Stimulated activated naive B cell treated with anti-CD40 and anti-IgM and Interleukin-4, amounts not matched to agents 10 μg/mL and 1 μg/mL and 100 μg/mL, for 72 hours (primary cell): ENCODE measurements around the gene RER1.

Experiments used
- ATAC-seq, 2 donors: fragments of 150-1000 bp; cut with Tn5 transposase; replicated peaks; 2 replicates each; pipeline ENCODE4 v1.10.0; 2021; ENCODE audit warnings: moderate library complexity in 1 of 2
- DNase-seq: peaks from one replicate; pipeline ENCODE4 v3.0.0; 2021
- H3K27ac Mint-ChIP-seq: one replicate; pipeline ENCODE4 v1.8.0; 2022; ENCODE audit warnings: mild to moderate bottlenecking, mixed read lengths
- H3K27me3 Mint-ChIP-seq, 2 donors: one replicate each; pipeline ENCODE4 v1.8.0; 2022; ENCODE audit warnings: mixed read lengths in 2 of 2
- H3K36me3 Mint-ChIP-seq, 2 donors: one replicate each; pipeline ENCODE4 v1.8.0; 2022; ENCODE audit warnings: mixed read lengths in 2 of 2, mild to moderate bottlenecking in 1 of 2
- H3K4me1 Mint-ChIP-seq, 2 donors: one replicate each; pipeline ENCODE4 v1.8.0; 2022; ENCODE audit warnings: mixed read lengths in 2 of 2, mild to moderate bottlenecking in 1 of 2
- H3K4me3 Mint-ChIP-seq, 2 donors: one replicate each; pipeline ENCODE4 v1.8.0; 2022; ENCODE audit warnings: mild to moderate bottlenecking in 2 of 2, mixed read lengths in 2 of 2, moderate library complexity in 1 of 2
- H3K9me3 Mint-ChIP-seq, 2 donors: one replicate each; pipeline ENCODE4 v1.8.0; 2022; ENCODE audit warnings: mixed read lengths in 2 of 2, mild to moderate bottlenecking in 1 of 2

The RER1 gene

DNA sequence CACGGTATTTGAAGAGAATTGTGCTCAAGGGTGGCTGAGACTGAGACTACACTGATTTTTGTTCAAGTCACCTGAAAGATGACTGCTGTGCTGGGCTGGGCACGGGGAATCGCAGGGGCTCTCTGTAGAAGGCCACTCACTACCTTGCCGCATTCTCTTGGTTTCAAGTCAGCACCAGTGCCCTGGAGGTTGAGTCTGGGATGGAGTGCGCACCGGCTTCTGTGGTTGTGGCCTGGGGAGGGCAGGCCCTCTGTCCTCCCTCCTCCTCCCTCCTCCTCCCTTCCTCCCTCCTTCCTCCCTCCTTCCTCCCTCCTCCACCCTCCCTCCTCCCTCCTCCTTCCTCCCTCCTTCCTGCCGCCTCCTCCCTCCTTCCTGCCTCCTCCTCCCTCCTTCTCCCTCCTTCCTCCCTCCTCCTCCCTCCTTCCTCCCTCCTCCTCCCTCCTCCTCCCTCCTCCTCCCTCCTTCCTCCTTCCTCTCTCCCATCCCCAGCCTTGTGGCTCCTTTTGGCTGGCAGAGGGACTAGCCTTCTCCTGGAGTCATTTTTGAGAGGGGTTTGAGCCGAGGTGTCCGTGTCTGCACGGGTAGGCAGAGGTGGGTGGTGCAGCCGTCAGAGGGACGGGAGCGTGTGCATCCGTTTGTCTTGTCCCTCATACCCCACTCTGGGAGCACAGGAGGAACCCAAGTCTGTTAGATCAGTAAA is 9.5 kb downstream of the RER1 start:
- H3K9me3 Mint-ChIP-seq = no peaks in the 10 kb centered on the region
- no peaks in the 10 kb centered on the region for H3K27me3 Mint-ChIP-seq
- H3K4me1 Mint-ChIP-seq = peaks cover 8 to 10% of the 10 kb centered on the region in 2 donors
- DNase-seq (no peak), ATAC-seq (peak in 1 of 2 donors; percentile 29)
- H3K4me3 Mint-ChIP-seq = no peak overlapping the region
- H3K36me3 Mint-ChIP-seq = peaks cover 42 to 47% of the 10 kb centered on the region in 2 donors
- H3K27ac Mint-ChIP-seq = peak overlapping the region; percentile 54

- H3K4me3 Mint-ChIP-seq = no peak overlapping the region
- H3K27ac Mint-ChIP-seq = no peak overlapping the region
- H3K9me3 Mint-ChIP-seq = no peaks in the 10 kb centered on the region
- ATAC-seq (no peak), DNase-seq (no peak)
- H3K27me3 Mint-ChIP-seq = no peaks in the 10 kb centered on the region
- H3K36me3 Mint-ChIP-seq = peaks cover 39 to 44% of the 10 kb centered on the region in 2 donors
- peaks cover 2 to 8% of the 10 kb centered on the region in 2 donors for H3K4me1 Mint-ChIP-seq
Measured at GRCh38 chr1:2402420-2402819, 10.8 kb downstream of the RER1 start.

DNA sequence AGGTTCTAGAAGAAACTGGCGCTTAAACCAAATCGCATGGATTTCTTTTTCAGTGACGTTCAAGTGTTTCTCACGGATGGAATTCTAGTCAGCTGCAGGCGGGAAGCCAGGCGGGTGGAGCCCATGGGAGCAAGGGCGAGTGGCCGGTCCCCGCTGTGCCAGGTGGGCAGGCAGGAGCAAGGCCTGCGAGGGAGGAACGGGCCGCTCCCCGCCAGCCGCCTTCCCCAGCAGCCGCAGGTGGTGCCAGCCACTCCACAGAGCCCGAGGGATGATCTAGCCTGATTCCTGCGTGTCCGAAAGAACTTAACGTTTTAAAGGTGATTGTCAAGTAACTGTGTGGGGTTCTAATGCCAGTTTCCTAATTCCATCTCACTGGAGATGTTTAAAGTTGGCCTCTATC is 11.6 kb downstream of the RER1 start:
- peaks cover 40 to 46% of the 10 kb centered on the region in 2 donors for H3K36me3 Mint-ChIP-seq
- ATAC-seq (no peak), DNase-seq (no peak)
- no peak overlapping the region for H3K27ac Mint-ChIP-seq
- H3K27me3 Mint-ChIP-seq = no peaks in the 10 kb centered on the region
- H3K9me3 Mint-ChIP-seq = no peaks in the 10 kb centered on the region
- H3K4me3 Mint-ChIP-seq = no peak overlapping the region
- peaks cover 6 to 12% of the 10 kb centered on the region in 2 donors for H3K4me1 Mint-ChIP-seq

GRCh38 chr1:2404142-2404889 is 12.7 kb downstream of the RER1 start:
- H3K9me3 Mint-ChIP-seq = no peaks in the 10 kb centered on the region
- DNase-seq = no peak
- H3K4me3 Mint-ChIP-seq = no peak overlapping the region
- ATAC-seq = no peak
- H3K27ac Mint-ChIP-seq = peak overlapping the region; percentile 31
- no peaks in the 10 kb centered on the region for H3K27me3 Mint-ChIP-seq
- peaks cover 9 to 12% of the 10 kb centered on the region in 2 donors for H3K4me1 Mint-ChIP-seq
- peaks cover 44 to 47% of the 10 kb centered on the region in 2 donors for H3K36me3 Mint-ChIP-seq

DNA sequence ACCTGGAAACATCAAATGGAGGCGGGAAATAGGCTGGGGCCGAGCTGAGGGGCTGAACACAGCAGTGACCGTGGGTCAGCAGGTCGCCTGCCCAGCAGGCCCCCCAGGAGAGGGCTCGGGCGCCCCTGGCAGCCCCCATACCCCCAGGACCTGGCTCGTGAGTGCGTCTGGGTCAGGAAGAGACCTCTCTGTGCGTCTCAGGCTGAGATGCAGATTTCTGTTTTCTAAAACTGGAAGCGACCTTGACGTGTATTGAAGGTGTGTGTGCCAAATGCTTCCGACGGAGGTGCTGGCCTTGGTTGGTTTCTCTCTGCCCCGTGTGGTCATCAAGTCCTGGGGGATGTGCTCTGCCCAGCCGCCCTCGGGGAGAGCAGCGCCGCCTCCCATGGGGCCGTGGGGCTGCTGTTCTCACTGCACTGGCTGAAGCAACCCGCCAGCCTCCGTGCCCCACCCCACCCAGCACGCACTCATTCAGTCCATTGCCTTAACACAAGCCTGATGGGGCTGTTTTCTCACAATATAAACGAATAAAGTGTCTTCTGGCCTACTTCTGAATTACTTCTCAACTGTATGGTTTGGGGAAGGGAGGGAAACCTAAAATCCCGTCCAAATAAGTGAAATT is 13.4 kb downstream of the RER1 start:
- no peak overlapping the region for H3K27ac Mint-ChIP-seq
- no peak overlapping the region for H3K4me3 Mint-ChIP-seq
- DNase-seq (no peak), ATAC-seq (no peak)
- peaks cover 9 to 17% of the 10 kb centered on the region in 2 donors for H3K4me1 Mint-ChIP-seq
- no peaks in the 10 kb centered on the region for H3K27me3 Mint-ChIP-seq
- H3K36me3 Mint-ChIP-seq = peaks cover 43 to 48% of the 10 kb centered on the region in 2 donors
- H3K9me3 Mint-ChIP-seq = no peaks in the 10 kb centered on the region

- H3K27me3 Mint-ChIP-seq = no peaks in the 10 kb centered on the region
- ATAC-seq (no peak), DNase-seq (no peak)
- H3K36me3 Mint-ChIP-seq = peaks cover 35 to 44% of the 10 kb centered on the region in 2 donors
- no peak overlapping the region for H3K4me3 Mint-ChIP-seq
- H3K4me1 Mint-ChIP-seq = peaks cover 7 to 24% of the 10 kb centered on the region in 2 donors
- no peaks in the 10 kb centered on the region for H3K9me3 Mint-ChIP-seq
- peak overlapping the region; percentile 25 for H3K27ac Mint-ChIP-seq
Measured at GRCh38 chr1:2405588-2406295, 14.1 kb downstream of the RER1 start.

- H3K9me3 Mint-ChIP-seq = no peaks in the 10 kb centered on the region
- peaks cover 8 to 32% of the 10 kb centered on the region in 2 donors for H3K4me1 Mint-ChIP-seq
- ATAC-seq = peak in 1 of 2 donors; percentile 14
- H3K27me3 Mint-ChIP-seq = no peaks in the 10 kb centered on the region
- H3K4me3 Mint-ChIP-seq = no peak overlapping the region
- peak overlapping the region; percentile 51 for H3K27ac Mint-ChIP-seq
- peaks cover 30 to 40% of the 10 kb centered on the region in 2 donors for H3K36me3 Mint-ChIP-seq
- DNase-seq = no peak
Measured at GRCh38 chr1:2406451-2407041, 14.9 kb downstream of the RER1 start.

DNA sequence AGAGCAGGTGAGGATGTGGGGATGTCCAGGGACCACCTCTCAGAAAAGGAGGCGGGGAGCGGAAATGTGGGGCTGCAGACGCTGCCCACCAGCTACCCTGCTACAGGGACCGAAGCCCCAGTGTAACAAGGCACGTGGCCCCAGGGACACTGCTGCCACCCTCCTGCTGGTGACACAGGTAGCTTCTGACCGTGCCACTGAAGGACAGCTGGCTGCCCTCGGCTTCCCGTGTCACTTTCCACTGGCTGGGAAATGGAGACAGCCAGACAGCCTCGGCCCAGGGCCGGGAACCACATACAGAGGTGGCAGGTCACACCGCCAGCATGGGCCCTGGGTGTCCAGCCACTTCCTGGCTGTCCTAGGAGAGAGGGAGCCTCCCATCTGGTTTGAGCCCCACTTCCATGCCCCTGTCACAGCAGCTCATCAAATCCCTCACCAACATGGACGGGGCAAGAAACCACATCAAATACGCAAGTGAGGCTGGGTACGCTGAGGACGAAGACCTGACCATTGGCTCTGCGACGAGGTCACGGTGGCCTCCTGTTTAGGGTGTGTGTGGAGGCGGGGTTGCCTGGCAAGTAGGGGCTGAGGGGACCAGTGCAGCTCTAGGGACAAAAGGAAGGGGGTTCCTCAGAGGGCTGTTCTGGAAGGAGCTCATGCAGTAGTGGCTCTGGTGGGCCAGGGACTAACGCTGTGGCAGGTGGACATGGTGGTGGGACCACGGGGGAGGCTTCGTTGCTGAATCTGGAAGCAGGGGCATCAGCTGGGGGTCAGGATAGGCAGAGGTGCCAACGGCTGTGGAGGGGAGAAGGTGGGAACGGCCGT is 15.7 kb downstream of the RER1 start:
- Mint-ChIP-seq H3K4me1 (peaks cover 10 to 35% of the 10 kb centered on the region in 2 donors), H3K27me3 (no peaks in the 10 kb centered on the region), H3K36me3 (peaks cover 26 to 31% of the 10 kb centered on the region in 2 donors), H3K9me3 (no peaks in the 10 kb centered on the region), H3K27ac (peak overlapping the region; percentile 62), H3K4me3 (no peak overlapping the region)
- ATAC-seq (no peak), DNase-seq (no peak)

- ATAC-seq (no peak), DNase-seq (no peak)
- Mint-ChIP-seq H3K27ac (no peak overlapping the region), H3K36me3 (peaks cover 22 to 26% of the 10 kb centered on the region in 2 donors), H3K9me3 (no peaks in the 10 kb centered on the region), H3K27me3 (no peaks in the 10 kb centered on the region), H3K4me3 (no peak overlapping the region), H3K4me1 (peaks cover 10 to 35% of the 10 kb centered on the region in 2 donors)
Measured at GRCh38 chr1:2407991-2408275, 16.3 kb downstream of the RER1 start.

DNA sequence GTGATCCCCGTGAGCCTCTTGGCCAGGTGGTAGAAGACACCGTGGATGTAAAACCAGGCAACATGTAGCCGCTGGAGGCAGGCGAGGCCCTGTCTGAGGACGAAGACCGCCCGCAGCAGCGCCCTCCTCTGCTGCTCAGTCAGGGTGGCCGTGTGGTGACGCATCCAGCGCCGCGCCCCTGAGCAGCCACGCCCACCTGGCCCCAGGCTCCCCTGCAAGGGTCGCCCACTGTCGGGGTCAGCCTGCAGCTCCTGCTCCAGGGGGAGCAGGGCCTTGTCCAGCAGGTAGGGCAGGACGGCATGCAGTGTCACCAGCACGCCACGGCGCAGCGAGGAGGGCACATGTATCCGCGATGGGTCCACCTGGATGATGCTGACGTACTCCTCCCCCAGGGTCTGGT is 16.8 kb downstream of the RER1 start:
- no peaks in the 10 kb centered on the region for H3K27me3 Mint-ChIP-seq
- H3K9me3 Mint-ChIP-seq = no peaks in the 10 kb centered on the region
- no peak overlapping the region for H3K4me3 Mint-ChIP-seq
- DNase-seq (no peak), ATAC-seq (no peak)
- H3K4me1 Mint-ChIP-seq = peaks cover 10 to 35% of the 10 kb centered on the region in 2 donors
- H3K27ac Mint-ChIP-seq = no peak overlapping the region
- H3K36me3 Mint-ChIP-seq = peaks cover 19 to 24% of the 10 kb centered on the region in 2 donors

- DNase-seq (no peak), ATAC-seq (no peak)
- Mint-ChIP-seq H3K9me3 (no peaks in the 10 kb centered on the region), H3K27me3 (no peaks in the 10 kb centered on the region), H3K27ac (no peak overlapping the region), H3K4me1 (peaks cover 13 to 39% of the 10 kb centered on the region in 2 donors), H3K4me3 (no peak overlapping the region), H3K36me3 (peaks cover 19 to 24% of the 10 kb centered on the region in 2 donors)
Measured at GRCh38 chr1:2408859-2409276, 17.2 kb downstream of the RER1 start.

GRCh38 chr1:2409745-2410144 is 18.1 kb downstream of the RER1 start:
- Mint-ChIP-seq H3K27ac (no peak overlapping the region), H3K9me3 (no peaks in the 10 kb centered on the region), H3K27me3 (no peaks in the 10 kb centered on the region), H3K4me1 (peaks cover 20 to 47% of the 10 kb centered on the region in 2 donors), H3K36me3 (peaks cover 19 to 24% of the 10 kb centered on the region in 2 donors), H3K4me3 (no peak overlapping the region)
- DNase-seq (no peak), ATAC-seq (no peak)

GRCh38 chr1:2411801-2412394 is 20.3 kb downstream of the RER1 start:
- Mint-ChIP-seq H3K9me3 (no peaks in the 10 kb centered on the region), H3K27me3 (peaks cover 0 to 6% of the 10 kb centered on the region in 2 donors)
- DNase-seq = no peak

More at GRCh38 chr1:2411801-2412394, 20.3 kb downstream of the RER1 start:
- peaks cover 16 to 21% of the 10 kb centered on the region in 2 donors for H3K36me3 Mint-ChIP-seq
- H3K4me1 Mint-ChIP-seq = peaks cover 27 to 69% of the 10 kb centered on the region in 2 donors
- peak overlapping the region; percentile 91 to 92 for H3K4me3 Mint-ChIP-seq
- ATAC-seq = peak; percentile 33 to 40
- peak overlapping the region; percentile 96 for H3K27ac Mint-ChIP-seq
